Dedifferentiated amniotic fluid mesenchymal stem cell (primary cell): ENCODE measurements around the gene SPNS2.

Experiments
- DNase-seq: peaks from one replicate; pipeline ENCODE4 v3.0.0-alpha.2; 2016; ENCODE audit errors: extremely low spot score

The SPNS2 gene

GRCh38 chr17:4520060-4520893 lies 21.6 kb downstream of the SPNS2 start:
- DNase-seq: no peak

GRCh38 chr17:4520894-4521600 lies 22.4 kb downstream of the SPNS2 start:
- peak; percentile 30 for DNase-seq

GRCh38 chr17:4522661-4523060 lies 24.0 kb downstream of the SPNS2 start:
- DNase-seq: no peak

- no peak for DNase-seq
Observed at GRCh38 chr17:4523946-4524345, 25.3 kb downstream of the SPNS2 start.

- no peak for DNase-seq
Observed at GRCh38 chr17:4525691-4526397, 27.2 kb downstream of the SPNS2 start.

- no peak for DNase-seq
Observed at GRCh38 chr17:4527134-4527533, 28.5 kb downstream of the SPNS2 start.

GRCh38 chr17:4527566-4528125 lies 29.0 kb downstream of the SPNS2 start:
- DNase-seq: no peak

GRCh38 chr17:4529533-4530152 lies 31.0 kb downstream of the SPNS2 start:
- DNase-seq: no peak

- no peak for DNase-seq
Observed at GRCh38 chr17:4530799-4531730, 32.4 kb downstream of the SPNS2 start.

- DNase-seq: no peak
Observed at GRCh38 chr17:4531988-4532736, 33.5 kb downstream of the SPNS2 start.

GRCh38 chr17:4532860-4533522 lies 34.3 kb downstream of the SPNS2 start:
- no peak for DNase-seq

- no peak for DNase-seq
Observed at GRCh38 chr17:4533523-4534504, 35.1 kb downstream of the SPNS2 start.

- DNase-seq: no peak
Observed at GRCh38 chr17:4534515-4534914, 35.8 kb downstream of the SPNS2 start.

- DNase-seq: no peak
Observed at GRCh38 chr17:4534928-4535666, 36.4 kb downstream of the SPNS2 start.

- DNase-seq: no peak
Observed at GRCh38 chr17:4535667-4536258, 37.1 kb downstream of the SPNS2 start.

GRCh38 chr17:4536259-4536741 lies 37.6 kb downstream of the SPNS2 start:
- no peak for DNase-seq
